Subcutaneous adipose tissue (tissue), 4 donors: ENCODE measurements around the gene MAPKAP1. TPM values are rescaled to one million over a fixed set of nuclear protein-coding genes. Genes with fewer than 3 reads are reported as not detected.

ENCODE experiments used
- total RNA-seq, 4 donors: library from RNA; depleted of rRNA; stranded (reverse); fragments of >200 nt; gene quantifications; one replicate each; pipeline ENCODE4 v1.1.0, GENCODE V29; 2016
- TF ChIP-seq, protein P1 (sequence below): fragments of 450-650 bp; IDR thresholded peaks from one replicate; pipeline ENCODE4 v1.5.1; 2016; ENCODE audit warnings: low read depth, mild to moderate bottlenecking, control low read depth, antibody characterized with exemption, moderate library complexity

The MAPKAP1 gene
- total RNA-seq, 4 donors from 2014 or later: 64.4 to 146 (median 83.9) TPM

GRCh38 chr9:125532812-125533594 lies 174.0 kb downstream of the MAPKAP1 start:
- TF ChIP-seq, protein P1, sequence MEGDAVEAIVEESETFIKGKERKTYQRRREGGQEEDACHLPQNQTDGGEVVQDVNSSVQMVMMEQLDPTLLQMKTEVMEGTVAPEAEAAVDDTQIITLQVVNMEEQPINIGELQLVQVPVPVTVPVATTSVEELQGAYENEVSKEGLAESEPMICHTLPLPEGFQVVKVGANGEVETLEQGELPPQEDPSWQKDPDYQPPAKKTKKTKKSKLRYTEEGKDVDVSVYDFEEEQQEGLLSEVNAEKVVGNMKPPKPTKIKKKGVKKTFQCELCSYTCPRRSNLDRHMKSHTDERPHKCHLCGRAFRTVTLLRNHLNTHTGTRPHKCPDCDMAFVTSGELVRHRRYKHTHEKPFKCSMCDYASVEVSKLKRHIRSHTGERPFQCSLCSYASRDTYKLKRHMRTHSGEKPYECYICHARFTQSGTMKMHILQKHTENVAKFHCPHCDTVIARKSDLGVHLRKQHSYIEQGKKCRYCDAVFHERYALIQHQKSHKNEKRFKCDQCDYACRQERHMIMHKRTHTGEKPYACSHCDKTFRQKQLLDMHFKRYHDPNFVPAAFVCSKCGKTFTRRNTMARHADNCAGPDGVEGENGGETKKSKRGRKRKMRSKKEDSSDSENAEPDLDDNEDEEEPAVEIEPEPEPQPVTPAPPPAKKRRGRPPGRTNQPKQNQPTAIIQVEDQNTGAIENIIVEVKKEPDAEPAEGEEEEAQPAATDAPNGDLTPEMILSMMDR: no peak

- TF ChIP-seq, protein P1: no peak
Measured at GRCh38 chr9:125532412-125532811, 174.6 kb downstream of the MAPKAP1 start.

- TF ChIP-seq, protein P1: no peak
Measured at GRCh38 chr9:125529589-125530515, 177.2 kb downstream of the MAPKAP1 start.

DNA sequence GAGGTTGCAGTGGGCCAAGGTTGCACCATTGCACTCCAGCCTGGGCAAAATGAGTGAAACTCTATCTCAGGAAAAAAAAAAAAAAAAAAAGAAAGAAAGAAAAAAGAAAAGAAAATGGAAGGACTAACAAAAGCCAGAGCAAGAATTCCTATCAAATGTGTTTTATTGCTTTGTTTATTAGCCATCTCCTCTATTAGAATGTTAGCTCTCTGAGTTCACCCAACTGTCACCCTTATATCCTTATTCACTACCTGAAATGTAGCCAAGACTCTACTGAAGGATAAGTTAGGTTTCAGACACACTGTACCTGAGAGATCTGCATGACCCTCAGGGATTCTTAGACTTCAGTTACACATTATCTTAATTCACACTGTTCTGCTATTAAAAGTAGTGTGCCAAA lies 177.9 kb downstream of the MAPKAP1 start:
- TF ChIP-seq, protein P1: no peak

- TF ChIP-seq, protein P1: no peak
Measured at GRCh38 chr9:125527471-125528002, 179.5 kb downstream of the MAPKAP1 start.

DNA sequence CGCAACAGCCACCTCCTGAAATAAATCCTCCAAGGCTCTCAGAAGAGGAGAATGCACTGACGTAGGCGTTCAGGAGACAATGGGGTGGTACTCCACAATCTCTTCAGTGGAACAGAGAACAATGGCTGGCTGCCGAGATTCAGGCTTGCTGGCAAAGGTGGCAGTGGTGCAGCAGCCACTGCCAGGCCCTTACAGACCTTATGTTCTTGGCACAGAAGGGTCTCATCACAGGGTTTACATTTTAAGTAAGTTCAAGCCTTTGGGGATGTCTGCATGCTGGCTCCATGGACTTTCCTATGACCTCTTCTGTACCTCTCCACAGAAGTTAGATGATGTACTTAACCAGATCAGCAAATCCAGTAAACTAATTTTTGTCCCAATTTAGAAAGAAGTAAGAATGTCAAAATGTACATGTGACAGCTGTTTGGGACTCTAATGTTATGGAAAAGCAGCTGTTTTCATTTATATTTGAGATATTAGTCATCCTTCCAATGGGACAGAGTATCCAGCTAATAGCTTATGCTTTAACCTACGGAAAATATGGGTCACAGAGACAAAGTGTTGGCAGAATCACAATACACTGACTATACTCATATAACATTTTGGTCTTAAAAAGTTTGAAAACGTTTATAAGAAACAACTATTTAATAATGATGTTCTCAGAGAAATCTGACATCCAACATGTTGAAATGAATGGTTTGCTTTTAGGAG lies 180.9 kb downstream of the MAPKAP1 start:
- TF ChIP-seq, protein P1: no peak
